Measurements from ENCODE around the gene PLAGL1.
"Not testable (repeated sequence)": the region's sequence is repeated elsewhere in the genome, so short reads cannot be mapped to it uniquely, and the experiment has no call there.

PLAGL1 gene

GRCh38 chr6:143934867-143935266 is 73.2 kb downstream of the PLAGL1 start:
- DNase-seq = no peak

- no peak for DNase-seq
Measured at GRCh38 chr6:143934331-143934730, 73.7 kb downstream of the PLAGL1 start.

GRCh38 chr6:143929975-143930374 is 78.1 kb downstream of the PLAGL1 start:
- DNase-seq = no peak

GRCh38 chr6:143928853-143929252 is 79.2 kb downstream of the PLAGL1 start:
- no peak for DNase-seq

- not testable (repeated sequence) for DNase-seq
Measured at GRCh38 chr6:143917026-143917425, 91.0 kb downstream of the PLAGL1 start.

GRCh38 chr6:143912671-143913070 is 95.4 kb downstream of the PLAGL1 start:
- DNase-seq = no peak

GRCh38 chr6:143911028-143911427 is 97.0 kb downstream of the PLAGL1 start:
- DNase-seq = no peak

- no peak for DNase-seq
Measured at GRCh38 chr6:143902827-143903226, 105.2 kb downstream of the PLAGL1 start.

GRCh38 chr6:143901885-143902750 is 105.9 kb downstream of the PLAGL1 start:
- DNase-seq = no peak

GRCh38 chr6:143900358-143900757 is 107.7 kb downstream of the PLAGL1 start:
- no peak for DNase-seq

- no peak for DNase-seq
Measured at GRCh38 chr6:143896126-143896860, 111.8 kb downstream of the PLAGL1 start.

GRCh38 chr6:143894655-143895054 is 113.4 kb downstream of the PLAGL1 start:
- DNase-seq = no peak

All from NCI-H2029 treated with DMSO at 0.1 percent for 48 hours (cell line).